Amniotic epithelial cell (primary cell): ENCODE results near the gene GPC5.

Experiments used
- DNase-seq: peaks from one replicate; pipeline ENCODE4 v3.0.0-alpha.2; 2010; ENCODE audit warnings: low read depth

GPC5 gene

DNA sequence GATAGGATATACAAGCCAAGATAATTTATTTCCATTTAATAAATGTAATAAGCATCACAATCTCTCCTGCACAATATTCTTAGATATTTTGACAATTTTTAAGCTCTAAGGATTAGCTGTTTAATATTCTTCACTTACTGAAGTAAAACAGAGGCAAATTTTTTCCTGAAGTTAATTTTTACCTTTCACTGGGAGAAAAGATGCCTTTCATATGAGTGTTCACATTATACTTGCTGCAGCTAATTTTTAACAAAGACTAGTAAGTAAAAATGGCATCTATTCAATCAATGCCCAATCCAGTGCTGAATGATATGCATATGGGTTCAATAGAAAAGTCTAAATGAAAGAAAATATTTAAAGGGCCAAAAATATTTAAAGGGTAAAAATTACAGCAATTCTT, 1451.0 kb downstream of the GPC5 start:
- no peak for DNase-seq

DNA sequence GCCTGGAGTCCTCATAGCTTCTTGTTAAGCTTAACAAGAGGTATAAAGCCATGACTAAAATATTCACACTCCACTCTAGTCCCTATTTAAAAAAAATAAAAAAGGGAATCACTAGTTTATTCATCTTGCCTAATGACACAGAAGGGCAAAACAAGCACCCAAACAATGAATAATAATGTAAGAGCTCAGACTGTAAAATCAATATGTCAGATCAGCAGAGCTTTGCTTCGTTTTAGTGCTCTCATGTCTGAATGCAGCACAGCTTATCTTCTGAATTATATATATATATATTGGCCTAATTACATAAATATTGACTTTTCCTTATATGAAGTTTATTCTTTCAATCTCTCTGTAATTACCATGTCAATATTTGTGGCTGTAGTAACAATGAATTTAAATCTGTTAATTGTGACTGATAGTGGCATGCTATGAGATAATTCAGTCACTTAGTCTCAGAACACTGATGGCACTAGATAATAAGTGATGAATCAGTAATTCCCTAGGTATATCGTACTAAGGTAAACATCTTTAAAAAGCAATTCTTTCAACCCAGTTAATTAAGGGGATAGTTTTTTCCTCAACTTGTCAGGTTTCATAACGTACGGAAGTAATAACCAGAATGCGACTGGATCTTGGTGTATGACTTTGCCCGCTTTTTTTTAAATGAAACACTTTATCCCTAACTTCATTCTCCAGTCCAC, 1466.3 kb downstream of the GPC5 start:
- no peak for DNase-seq

DNA sequence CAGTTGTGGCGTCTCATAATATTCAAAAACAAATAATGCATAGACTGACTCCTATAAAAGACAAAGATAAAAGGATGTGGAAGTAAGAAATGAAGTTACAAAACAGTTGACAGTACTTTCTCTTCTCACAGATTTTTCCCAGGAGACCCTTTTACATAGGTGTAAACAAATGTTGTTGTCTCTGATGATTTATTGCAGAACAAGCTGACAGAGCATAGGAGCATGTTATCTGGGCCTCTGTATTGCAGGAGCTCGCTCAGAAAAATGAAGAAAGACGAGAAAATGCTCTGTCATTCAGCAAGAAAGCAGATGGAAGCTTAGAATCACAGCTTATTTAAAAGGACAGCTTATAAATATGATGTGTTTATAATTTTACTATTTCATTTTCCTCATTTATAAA, 1474.6 kb downstream of the GPC5 start:
- peak; percentile 1 for DNase-seq

DNA sequence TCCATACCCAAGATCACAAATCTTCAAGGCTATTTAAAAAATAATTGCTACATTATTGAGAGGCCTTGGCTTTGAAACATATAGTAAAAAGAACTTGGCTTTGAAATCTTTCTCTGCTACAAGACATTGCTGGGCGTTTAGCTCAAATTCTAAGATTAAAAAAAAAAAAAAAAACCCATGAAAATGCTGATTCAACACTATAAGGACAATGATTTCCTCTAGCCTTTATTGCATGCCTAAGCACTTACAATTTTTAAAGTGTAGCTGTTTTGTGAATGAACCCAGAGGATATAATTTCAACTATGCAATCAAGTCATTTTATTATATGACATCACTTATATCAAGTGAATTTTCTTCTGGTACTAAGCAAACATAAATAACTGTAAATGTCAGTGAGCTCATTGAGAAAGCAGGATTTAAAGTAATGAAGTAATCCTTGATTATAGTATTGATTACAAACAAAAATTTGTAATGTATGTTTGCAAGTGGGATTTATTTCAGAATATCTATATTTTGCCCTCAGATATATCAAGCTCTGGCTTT, 1488.2 kb downstream of the GPC5 start:
- DNase-seq = no peak

DNA sequence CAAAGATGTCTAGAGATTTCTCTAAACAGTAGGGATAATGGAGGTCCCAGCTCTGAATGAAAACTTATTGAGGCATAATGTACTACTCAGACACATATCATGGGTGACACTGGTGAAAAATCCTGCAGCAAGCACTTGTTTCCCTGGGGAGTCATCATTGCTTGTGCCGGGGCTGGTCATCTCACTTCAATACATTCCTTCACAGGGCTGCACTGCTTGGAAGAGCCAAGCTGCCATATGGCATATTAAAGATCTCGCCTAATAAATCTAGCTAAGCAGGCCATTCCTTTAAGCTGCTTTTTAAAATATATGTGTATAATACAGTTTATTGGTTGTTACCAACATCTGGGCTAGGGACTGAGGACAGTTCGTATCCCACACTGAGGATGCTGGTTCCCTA, 1496.0 kb downstream of the GPC5 start:
- no peak for DNase-seq

DNA sequence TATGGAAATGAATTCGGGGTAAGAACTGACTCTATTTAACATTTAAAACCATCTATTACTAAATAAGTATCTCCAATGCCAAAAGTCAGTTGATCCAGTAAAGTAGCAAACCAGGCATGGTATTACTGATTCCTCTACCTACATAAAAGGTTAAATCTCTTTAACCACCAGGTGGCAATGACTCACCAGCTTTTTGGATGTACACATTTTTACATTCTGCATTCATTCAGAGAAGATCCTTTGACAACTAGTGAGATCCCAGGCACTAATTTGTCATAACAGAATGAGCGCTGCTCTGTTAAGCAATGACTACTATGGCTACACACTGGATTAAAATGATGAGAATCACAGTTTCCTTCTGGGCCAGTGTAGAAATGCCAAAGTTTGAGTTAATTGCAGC, 1498.4 kb downstream of the GPC5 start:
- peak; percentile 67 for DNase-seq

DNA sequence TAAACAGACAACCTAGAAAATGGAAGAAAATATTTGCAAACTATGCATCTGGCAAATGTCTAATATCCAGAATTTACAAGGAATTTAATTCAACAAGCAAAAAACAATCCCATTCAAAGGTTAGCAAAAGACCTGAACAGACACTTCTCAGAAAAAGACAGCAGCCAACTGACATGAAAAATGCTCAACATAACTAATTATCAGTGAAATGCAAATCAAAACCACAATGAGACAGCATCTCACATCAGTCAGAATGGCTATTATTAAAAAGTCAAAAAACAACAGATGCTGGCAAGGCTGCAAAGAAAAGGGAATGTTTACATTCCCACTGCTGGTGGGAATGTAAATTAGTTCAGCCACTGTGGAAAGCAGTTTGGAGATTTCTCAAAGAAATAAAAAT, 1500.5 kb downstream of the GPC5 start:
- peak; percentile 2 for DNase-seq

DNA sequence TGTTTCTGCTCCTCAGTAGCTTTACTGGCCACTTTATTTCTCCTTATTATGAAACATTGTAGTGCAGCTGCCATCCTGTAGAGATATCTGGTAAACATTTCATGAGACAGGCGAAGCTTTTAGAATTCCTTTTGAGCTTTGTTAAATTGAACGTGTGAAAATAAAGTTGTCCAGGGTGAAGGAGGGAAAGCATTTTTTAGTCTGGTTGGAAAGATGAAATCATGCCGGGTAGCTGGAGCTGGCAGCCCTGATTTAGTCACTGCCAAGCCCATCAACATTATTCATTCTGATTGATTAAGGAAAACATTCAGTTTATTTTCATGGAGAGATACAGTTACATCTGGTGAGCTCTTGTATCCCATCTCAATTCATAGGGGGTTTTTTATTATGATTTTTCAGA, 1502.0 kb downstream of the GPC5 start:
- DNase-seq = peak; percentile 35

DNA sequence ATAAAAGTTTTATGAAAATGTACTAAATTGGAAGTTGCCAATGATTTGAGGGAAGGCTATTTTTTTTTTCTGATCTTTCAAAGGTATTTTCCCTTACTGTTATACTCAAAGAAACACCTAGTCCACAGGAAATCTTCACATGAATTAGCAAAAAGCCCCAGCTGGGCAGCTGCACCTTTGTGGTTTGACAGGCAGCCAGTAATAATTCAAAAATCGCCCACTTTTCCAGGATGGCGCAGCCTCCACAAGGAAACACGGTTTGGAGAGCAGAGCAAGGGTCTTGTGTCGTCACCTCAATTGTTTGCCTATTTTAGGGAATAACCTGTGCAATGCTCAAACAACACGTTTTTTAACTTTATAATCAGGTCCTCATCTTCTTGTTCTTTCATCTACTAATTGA, 1503.3 kb downstream of the GPC5 start:
- DNase-seq = no peak

DNA sequence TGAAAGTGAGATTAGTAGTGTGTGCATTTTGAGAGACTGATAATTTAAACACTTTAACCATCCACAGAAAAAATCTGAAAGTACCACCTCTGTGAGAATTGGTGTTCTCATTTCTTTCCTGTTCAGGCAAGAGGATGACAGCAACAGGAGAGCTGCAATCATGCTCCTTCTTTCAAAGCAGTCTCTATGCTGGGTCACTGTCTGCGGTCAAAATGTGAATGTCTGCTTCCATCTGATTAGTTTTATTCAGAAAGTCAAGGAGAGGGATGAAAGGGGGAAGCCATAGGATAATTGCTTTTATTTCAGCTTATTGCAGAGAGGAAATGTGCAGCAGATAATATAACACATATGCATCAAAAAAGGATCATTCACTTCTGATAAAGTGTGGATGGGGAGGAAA, 1514.2 kb downstream of the GPC5 start:
- DNase-seq = no peak

DNA sequence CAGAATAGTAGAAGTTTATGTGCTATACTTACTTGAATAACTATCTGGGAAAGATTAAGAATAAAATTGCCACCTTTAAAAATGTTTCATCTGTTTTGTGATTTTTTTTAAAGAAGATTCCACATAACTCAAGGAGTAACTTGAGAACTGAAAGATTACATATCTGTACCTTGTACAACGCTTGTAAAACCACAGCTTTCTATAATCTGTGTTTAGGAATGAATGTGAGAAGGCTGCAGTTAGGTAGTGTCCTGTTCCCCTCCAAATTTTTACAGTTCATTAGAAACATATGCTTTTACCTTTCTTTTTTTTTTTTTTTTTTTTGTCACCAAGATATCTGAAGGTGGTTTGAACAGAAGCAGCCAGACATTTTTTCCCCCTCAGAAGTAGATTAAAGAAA, 1515.4 kb downstream of the GPC5 start:
- DNase-seq = no peak
